KMS-11 (cell line): ENCODE measurements around the gene ROR1.

ENCODE experiments used
- H2AFZ ChIP-seq: fragments of 200-600 bp; sonication (generic); 2 replicates; pipeline ENCODE4 v1.6.1; 2016; ENCODE audit warnings: antibody characterized with exemption, mixed run types, low read depth
- H3K27ac ChIP-seq: fragments of 200-600 bp; sonication (generic); 2 replicates; pipeline ENCODE4 v1.6.1; 2016; ENCODE audit warnings: mild to moderate bottlenecking, mixed run types
- H3K27me3 ChIP-seq: fragments of 200-600 bp; sonication (generic); 2 replicates; pipeline ENCODE4 v1.6.1; 2017; ENCODE audit warnings: mild to moderate bottlenecking, low read depth, mixed run types, moderate library complexity; ENCODE audit not compliant: insufficient read depth
- H3K36me3 ChIP-seq: fragments of 200-600 bp; sonication (generic); 2 replicates; pipeline ENCODE4 v1.6.1; 2017; ENCODE audit warnings: mild to moderate bottlenecking, mixed run types; ENCODE audit not compliant: insufficient read depth
- H3K4me1 ChIP-seq: fragments of 200-600 bp; sonication (generic); 2 replicates; pipeline ENCODE4 v1.6.1; 2016; ENCODE audit warnings: mild to moderate bottlenecking, low read depth, mixed run types; ENCODE audit not compliant: poor library complexity, severe bottlenecking
- H3K4me2 ChIP-seq: fragments of 200-600 bp; sonication (generic); 2 replicates; pipeline ENCODE4 v1.7.0; 2016; ENCODE audit warnings: mild to moderate bottlenecking, mixed run types
- H3K4me3 ChIP-seq: fragments of 200-600 bp; sonication (generic); IDR thresholded peaks from 2 replicates; pipeline ENCODE4 v1.6.1; 2017; ENCODE audit warnings: low read depth, low read length, mixed read lengths; ENCODE audit not compliant: insufficient read depth
- H3K79me2 ChIP-seq: fragments of 200-600 bp; sonication (generic); 2 replicates; pipeline ENCODE4 v1.6.1; 2016; ENCODE audit warnings: low read depth, mixed run types; ENCODE audit not compliant: insufficient read depth
- H3K9ac ChIP-seq: fragments of 200-600 bp; sonication (generic); 2 replicates; pipeline ENCODE4 v1.6.1; 2016; ENCODE audit warnings: mild to moderate bottlenecking, mixed run types
- H4K20me1 ChIP-seq: fragments of 200-600 bp; sonication (generic); 2 replicates; pipeline ENCODE4 v1.6.1; 2016; ENCODE audit warnings: mild to moderate bottlenecking, mixed run types; ENCODE audit not compliant: insufficient read depth
- TF ChIP-seq, protein P1 (sequence below): fragments of 200-600 bp; sonication (generic); conservative IDR thresholded peaks from 2 replicates; pipeline ENCODE4 v1.6.1; 2017; ENCODE audit warnings: low read depth, mild to moderate bottlenecking, antibody characterized with exemption, low read length, moderate library complexity, mixed read lengths

Gene ROR1

DNA sequence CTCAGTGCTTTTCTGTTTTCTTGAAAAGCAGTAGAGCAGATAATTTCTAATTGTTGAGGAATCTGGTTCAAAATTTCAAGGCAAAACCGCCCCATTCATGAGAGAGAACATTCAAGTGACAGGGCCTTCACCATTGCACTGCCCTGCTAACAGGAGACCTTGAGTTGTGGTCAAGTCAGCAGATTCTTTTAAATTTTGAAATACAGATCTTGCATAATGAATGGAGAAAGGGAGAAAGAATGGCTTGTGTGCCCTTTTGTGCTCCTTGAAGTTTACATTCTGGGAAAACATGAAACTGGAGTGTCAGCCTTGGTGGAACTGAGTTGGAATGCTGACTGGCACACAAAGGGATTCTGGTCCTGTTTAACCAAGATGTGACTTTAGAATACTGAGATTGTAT lies 265.1 kb downstream of the ROR1 start:
- H3K27ac ChIP-seq = peak overlapping the region; percentile 64

DNA sequence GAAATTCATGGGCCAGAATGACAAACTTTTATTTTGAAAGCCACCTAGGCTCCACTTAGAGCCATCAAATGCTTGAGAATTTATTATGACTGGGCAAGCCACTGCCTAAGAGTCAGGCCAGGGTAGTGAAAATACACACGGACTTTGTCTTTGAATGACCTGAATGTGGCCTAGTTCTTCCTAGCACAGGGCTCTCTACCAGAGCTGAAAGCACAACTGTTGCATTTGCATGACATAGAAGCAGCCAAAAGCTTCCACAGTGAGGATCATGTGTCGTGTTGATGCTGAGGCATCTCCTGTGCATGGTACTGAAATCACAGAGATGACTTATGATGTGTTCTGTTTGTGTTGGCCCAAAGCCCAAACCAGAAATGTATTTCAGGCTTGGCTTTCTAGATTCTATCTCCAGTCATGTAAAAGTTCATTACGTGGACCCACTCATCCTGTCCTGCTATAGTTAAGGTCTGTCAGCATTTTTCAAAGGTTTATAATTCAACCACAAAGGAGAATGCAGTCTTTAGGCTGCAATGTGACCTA lies 265.6 kb downstream of the ROR1 start:
- Histone ChIP-seq H3K4me2 (peak overlapping the region; percentile 49), H3K9ac (no peak overlapping the region), H3K79me2 (no peaks in the 10 kb centered on the region), H3K27me3 (no peaks in the 10 kb centered on the region), H3K27ac (peak overlapping the region; percentile 64), H3K36me3 (no peaks in the 10 kb centered on the region), H3K4me3 (peak overlapping the region; percentile 48), H2AFZ (no peak overlapping the region), H3K4me1 (peaks cover 72% of the 10 kb centered on the region), H4K20me1 (no peaks in the 10 kb centered on the region)
- TF ChIP-seq, protein P1, sequence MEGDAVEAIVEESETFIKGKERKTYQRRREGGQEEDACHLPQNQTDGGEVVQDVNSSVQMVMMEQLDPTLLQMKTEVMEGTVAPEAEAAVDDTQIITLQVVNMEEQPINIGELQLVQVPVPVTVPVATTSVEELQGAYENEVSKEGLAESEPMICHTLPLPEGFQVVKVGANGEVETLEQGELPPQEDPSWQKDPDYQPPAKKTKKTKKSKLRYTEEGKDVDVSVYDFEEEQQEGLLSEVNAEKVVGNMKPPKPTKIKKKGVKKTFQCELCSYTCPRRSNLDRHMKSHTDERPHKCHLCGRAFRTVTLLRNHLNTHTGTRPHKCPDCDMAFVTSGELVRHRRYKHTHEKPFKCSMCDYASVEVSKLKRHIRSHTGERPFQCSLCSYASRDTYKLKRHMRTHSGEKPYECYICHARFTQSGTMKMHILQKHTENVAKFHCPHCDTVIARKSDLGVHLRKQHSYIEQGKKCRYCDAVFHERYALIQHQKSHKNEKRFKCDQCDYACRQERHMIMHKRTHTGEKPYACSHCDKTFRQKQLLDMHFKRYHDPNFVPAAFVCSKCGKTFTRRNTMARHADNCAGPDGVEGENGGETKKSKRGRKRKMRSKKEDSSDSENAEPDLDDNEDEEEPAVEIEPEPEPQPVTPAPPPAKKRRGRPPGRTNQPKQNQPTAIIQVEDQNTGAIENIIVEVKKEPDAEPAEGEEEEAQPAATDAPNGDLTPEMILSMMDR = no peak

More for the DNA sequence above, 265.1 kb downstream of the ROR1 start:
- no peaks in the 10 kb centered on the region for H4K20me1 ChIP-seq
- no peak overlapping the region for H3K9ac ChIP-seq
- no peaks in the 10 kb centered on the region for H3K79me2 ChIP-seq
- no peak overlapping the region; the same call in 1 of the 2 replicates for H2AFZ ChIP-seq
- H3K4me3 ChIP-seq = peak overlapping the region; percentile 48
- H3K4me2 ChIP-seq = peak overlapping the region; percentile 49
- TF ChIP-seq, protein P1 = no peak
- no peaks in the 10 kb centered on the region for H3K27me3 ChIP-seq
- H3K36me3 ChIP-seq = no peaks in the 10 kb centered on the region
- peaks cover 72% of the 10 kb centered on the region for H3K4me1 ChIP-seq

- peaks cover 81% of the 10 kb centered on the region for H3K4me1 ChIP-seq
- no peaks in the 10 kb centered on the region for H3K36me3 ChIP-seq
- no peaks in the 10 kb centered on the region for H4K20me1 ChIP-seq
- peak overlapping the region; percentile 34 for H3K4me2 ChIP-seq
- TF ChIP-seq, protein P1 = no peak
- no peak overlapping the region for H2AFZ ChIP-seq
- H3K4me3 ChIP-seq = no peak overlapping the region
- no peak overlapping the region for H3K9ac ChIP-seq
- H3K27me3 ChIP-seq = no peaks in the 10 kb centered on the region
- no peak overlapping the region; the same call in 1 of the 2 replicates for H3K27ac ChIP-seq
- no peaks in the 10 kb centered on the region for H3K79me2 ChIP-seq
Measured at GRCh38 chr1:64041371-64042131, 267.7 kb downstream of the ROR1 start.

DNA sequence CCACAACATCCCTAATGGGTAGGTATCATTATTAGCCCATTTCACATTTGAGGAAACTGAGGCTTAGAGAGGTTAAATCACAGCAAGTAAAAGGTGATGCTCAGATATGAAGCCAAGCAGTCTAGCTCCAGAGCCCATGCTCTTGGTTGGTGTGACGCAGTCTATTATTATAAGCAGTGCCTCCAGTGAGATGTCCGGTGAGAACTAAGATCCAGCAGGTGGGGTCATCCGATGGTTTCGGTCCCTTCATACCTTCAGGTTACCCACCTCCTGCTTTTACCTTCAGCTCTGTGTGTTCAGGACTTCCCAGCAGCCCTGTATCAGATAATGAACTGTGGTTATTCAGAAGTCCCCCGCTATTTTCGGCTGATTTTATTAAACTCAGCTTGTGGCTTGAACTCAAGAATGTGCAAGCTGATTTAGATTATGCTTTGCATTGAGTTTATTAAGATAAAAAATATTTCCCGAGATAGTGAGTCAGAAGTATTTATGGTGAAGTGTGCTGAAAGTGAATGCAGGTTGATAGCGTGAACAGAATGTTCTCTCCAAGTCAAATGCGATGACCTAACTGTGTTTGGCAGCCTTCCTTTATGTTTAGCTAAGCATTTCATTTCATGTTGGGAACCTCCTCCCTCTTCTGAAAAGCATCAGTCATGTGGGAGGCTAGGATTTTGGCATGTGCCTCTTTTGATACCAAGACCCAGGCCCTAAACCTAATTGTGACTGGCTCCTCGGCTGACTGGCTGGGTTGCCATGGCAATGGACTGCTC lies 268.7 kb downstream of the ROR1 start:
- Histone ChIP-seq H3K79me2 (no peaks in the 10 kb centered on the region), H3K4me2 (no peak overlapping the region; the same call in 1 of the 2 replicates), H3K27me3 (no peaks in the 10 kb centered on the region), H4K20me1 (no peaks in the 10 kb centered on the region), H3K36me3 (no peaks in the 10 kb centered on the region), H3K4me1 (peaks cover 73% of the 10 kb centered on the region), H3K4me3 (no peak overlapping the region), H3K27ac (no peak overlapping the region), H2AFZ (no peak overlapping the region), H3K9ac (no peak overlapping the region)
- TF ChIP-seq, protein P1 = no peak
